HG02973 (cell line): Measurements from ENCODE around the gene REXO4.
A peak's percentile ranks its signal among the peaks of the same experiment; 100 is the strongest.

ENCODE experiments used
- ATAC-seq: cut with Tn5 transposase; IDR thresholded peaks from one replicate; pipeline ENCODE4 v1.9.1; 2021; ENCODE audit warnings: moderate library complexity; ENCODE audit not compliant: unreplicated experiment

REXO4 gene, protein sequence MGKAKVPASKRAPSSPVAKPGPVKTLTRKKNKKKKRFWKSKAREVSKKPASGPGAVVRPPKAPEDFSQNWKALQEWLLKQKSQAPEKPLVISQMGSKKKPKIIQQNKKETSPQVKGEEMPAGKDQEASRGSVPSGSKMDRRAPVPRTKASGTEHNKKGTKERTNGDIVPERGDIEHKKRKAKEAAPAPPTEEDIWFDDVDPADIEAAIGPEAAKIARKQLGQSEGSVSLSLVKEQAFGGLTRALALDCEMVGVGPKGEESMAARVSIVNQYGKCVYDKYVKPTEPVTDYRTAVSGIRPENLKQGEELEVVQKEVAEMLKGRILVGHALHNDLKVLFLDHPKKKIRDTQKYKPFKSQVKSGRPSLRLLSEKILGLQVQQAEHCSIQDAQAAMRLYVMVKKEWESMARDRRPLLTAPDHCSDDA

DNA sequence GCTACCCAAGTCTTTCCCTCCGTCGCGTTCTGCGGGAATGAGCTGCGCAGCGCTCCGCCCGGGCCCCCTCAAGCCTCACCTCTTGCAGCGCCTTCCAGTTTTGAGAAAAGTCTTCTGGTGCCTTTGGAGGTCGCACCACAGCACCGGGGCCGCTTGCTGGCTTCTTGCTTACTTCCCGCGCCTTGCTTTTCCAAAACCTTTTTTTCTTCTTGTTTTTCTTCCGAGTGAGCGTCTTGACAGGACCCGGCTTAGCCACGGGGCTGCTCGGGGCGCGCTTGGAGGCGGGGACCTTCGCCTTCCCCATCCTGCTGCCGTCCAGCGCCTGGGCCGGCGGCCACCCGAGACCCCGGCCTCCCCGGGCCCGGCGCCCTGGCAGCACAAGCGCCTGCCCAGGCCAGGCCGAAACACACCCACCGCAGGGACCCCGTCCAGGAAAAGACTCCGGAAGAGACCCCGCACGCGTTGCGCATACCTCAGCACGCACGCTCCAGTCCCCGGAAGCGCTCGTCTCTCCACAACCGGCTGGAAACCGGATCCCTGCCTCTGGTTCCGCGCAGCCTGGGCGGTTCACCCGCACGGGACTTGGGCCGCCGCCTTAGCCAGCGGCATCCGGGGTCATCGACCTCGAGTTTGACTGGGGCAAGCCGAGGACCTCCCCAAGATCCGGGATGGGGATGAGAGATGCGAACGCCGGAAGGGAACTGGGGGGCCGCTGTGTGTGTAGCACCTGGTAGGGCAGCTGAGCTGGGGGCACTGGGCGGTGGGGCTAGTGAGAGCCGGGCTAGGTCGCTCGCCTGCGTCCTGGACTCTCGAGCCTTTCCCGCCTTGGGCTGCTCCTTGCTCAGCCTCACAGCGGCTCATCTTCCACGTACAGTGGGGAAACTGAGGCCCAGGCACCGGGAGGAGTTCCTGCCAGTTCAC lies at the start of gene REXO4:
REXO4 (minus strand) TSS at position 470 of the 921 bp plus-strand sequence; CDS start at position 304, 166 bp downstream.
- peak; percentile 72 for ATAC-seq

DNA sequence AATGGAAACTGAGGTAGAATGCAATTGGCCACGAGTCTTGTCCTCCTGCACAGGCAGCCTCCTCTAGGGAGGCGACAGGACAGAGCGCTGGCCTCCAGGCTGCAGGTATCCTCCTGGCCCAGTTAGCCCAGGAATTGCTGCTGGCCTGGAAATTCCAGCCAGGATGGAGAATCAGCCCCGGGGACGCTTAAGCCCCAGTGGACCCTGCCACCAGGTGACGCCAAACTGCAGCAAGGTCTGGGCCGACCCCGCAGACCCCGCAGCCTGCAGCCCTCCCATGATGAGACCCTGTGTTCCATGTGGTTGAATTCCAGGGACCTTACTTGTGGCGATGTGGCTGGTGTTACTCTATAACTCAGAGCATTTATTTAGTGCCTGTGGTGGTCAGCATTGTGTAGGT lies 49.3 kb upstream of the REXO4 start:
- no peak for ATAC-seq

DNA sequence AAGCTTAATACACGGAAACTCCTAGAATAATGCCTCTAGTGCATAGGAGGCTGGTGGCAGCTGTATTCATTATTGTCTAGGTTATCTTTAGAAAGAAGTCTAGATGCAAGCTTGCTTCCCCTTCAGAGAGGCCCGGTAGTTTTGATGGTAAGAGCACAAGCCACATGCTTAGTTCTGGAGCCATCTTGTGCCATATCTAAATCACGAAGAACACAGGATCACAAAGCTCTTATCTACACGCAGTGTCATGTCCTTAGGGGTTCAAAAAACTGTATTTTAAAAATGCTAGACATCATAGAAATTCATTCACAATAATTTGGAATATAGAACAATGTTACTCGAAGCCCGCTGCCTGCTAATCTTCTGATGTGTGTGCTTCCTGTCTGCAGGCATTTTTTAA lies 48.2 kb upstream of the REXO4 start:
- ATAC-seq: no peak

DNA sequence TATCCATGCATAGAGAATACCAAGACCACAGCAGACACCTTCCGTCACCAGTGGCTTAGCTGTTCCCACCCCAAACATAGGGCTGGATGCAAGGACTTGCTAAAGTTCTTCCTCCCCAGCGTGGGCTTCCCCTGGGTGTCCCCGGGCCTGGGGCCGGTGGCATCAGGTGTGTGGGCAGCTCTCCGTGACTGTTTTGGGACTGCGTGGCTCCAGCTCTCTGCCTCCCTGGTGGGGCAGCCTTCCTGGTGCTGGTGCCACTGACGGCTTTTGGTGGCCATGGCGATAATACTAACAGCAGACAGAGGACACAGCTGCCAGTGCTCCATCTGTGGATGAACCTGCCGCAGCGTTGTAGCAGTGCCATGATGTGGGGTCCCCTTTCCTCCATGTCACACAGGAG lies 46.8 kb upstream of the REXO4 start:
- ATAC-seq: no peak

DNA sequence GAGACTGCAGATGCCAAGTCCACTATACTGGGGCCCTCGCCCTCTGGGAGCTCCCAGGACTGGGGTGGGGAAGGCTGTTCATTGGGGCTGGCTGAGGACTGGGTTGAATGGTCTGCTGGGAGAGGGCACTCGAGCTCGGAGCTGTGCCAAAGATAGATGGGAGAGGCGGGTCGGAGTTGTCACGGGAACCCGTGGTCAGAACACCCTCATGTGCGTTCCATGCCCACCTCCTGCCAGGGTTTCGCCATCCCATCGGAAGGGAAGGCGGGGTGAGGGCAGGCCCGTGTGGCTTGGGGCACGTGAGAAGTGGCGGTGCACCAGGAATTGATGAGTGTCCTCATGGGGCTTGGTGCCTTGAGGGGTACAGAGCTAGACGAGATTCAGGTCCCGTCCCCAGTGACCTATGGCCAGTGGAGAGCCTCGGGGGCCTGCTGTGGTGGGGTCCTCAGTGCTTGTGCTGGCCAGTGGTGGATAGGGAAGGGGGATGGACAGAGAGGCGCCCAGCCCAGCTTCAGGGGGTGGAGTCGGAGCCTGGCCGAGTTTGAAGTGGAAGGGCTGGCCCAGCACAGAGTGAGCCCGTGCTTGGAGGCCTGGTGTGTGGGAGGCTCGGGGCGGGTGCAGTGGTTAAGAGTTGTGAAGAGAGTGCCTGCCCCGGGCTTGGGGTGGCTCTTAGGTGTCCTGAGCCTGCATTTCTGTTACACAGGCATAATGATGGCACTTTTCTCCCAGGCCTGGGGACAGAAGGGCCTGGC lies 46.2 kb upstream of the REXO4 start:
- ATAC-seq: no peak

DNA sequence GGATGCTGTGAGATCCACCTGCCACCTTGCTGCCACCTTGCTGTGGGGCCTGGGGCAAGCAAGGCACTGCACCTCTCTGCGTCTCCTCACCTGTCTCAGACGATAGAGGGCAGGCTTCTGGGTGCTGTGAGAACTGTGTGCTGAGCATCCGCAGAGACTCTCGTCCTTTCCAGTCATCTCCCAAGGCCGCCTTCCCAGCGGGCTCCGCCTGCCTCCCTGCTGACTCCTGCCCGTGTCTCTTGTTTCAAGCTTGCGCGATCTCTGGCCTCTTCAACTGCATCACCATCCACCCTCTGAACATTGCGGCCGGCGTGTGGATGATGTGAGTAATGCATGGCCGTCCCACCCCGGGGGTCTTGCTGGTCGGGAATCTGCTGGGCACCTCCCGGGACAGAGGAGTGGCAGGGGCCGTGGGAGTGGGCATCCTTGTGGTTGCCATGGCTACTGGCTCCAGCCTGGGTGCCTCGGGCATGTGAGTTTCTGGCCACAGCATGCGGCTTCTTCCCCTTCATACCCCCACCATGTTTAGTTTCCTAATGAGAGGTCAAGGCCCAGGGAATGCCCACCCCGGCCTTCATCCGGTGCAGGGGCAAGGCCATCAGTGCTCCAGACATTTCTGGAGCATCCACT lies 45.5 kb upstream of the REXO4 start:
- ATAC-seq: no peak

DNA sequence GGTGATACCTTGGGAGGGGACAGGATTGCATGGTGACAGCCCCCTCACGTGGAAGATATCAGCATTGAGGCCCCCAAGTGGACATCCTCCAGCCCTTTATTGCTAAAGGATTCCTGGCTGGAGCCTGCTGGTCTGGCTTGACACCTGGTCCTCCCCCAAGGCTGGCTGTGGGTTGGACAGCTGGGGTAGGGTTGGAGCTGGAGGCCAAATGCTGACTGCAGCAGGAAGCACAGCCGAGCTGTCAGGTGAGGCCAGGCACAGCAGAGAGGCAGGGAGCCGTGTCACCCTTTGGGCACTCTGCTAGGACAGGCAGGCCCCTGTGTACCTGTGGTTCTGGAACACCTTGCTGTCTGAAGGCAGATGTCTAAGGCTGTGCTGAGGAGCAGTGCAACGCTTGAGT lies 44.2 kb upstream of the REXO4 start:
- no peak for ATAC-seq

DNA sequence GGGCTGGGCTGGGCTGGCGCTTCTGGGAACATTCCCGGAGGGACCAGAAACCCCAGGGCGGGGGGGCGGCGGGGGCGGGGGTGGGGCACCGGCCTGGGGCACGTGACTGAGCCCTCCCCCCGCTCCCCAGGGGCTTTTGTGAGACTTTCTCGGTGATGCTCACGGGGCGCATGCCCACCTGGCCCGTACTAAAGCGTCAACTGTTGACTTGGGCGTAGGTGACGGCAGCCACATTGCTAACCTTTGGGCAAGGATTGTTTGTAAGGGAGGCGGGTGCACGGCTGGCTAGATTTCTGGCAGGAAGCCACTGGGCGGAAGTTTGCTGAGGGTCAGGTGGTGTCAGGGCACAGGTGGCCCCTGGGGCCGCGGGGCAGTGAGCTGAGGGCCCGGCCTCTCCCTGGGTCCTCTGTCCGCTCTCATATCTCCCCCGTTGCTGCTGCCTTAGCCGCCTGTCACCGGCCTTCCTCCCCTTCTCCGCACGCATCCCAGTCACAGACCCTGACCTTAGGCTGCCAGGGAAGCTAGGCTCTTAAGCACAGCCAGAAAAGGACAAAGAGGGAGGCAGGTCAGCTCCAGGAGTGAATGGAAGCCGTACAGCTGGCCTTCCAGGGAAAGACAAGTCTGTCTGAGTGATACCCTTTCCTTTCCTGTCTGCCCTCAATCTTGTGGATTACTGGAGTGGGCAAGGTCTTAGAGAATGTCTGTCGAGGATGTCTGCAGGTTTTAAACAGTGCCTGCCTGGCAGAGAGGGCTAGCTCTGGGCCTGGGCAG lies 42.8 kb upstream of the REXO4 start:
- peak; percentile 21 for ATAC-seq

DNA sequence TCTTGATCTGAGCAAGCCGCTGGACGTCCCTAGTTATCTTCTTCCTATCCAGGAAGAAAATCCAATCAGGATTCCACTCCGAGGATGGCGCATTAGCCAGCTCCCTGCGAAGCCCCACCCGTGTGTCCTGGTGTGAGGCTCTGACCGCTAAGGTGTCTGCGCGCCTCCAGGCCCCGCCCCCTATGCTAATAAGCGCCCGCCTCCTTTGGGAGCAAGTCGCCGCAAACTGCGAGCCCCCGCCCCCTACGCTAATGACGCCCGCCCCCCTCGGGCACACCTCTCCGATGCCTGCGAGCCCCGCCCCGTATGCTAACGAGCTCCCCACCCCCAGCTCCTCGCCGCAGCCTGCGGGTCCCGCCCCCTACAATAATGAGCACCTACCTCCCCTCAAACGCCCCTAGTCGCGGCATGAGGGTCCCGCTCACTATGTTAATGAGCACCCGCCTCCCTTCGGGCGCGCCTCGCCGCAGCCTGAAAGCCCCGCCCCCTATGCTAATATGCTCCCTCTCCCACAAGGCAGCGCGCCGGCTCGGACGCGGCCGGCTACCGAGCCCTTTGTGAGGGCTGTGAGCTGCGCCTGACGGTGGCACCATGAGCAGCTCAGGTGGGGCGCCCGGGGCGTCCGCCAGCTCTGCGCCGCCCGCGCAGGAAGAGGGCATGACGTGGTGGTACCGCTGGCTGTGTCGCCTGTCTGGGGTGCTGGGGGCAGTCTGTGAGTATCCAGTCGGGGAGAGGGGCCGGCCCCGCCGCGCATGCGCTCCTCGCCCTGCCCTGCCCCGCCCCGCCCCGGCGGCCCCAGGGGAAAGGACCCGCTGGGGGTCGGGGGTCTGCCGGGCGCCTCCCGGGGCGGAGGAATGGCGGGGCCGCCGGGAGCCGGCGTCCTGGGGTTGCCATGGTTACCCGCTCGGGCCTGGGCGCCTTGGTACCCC lies 41.9 kb upstream of the REXO4 start, which contains the start of gene CACFD1:
CACFD1 (plus strand) TSS at position 503 of the 929 bp plus-strand sequence; CDS start at position 592, 89 bp downstream.
- peak; percentile 62 for ATAC-seq

DNA sequence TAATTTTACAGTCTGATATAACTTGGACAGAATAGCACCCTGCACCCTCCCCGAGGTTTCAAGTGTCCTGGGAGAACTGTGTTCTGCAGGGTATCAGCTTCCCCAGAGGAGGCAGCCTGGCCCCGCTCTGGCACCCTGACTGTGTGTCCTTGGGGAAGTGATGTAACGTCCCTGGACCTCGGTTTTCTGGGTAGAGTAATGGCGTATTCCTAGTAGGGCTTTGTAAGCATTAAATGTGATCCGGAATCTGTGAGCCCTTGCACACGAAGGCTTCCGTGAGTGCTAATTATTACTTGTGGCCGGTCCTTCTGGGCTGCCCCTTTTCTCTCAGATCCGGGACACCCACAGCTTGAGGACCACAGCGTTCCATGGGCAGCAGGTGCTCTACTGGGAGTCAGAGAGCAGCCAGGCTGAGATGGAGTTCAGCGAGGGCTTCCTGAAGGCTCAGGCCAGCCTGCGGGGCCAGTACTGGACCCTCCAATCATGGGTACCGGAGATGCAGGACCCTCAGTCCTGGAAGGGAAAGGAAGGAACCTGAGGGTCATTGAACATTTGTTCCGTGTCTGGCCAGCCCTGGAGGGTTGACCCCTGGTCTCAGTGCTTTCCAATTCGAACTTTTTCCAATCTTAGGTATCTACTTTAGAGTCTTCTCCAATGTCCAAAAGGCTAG lies 41.0 kb upstream of the REXO4 start:
- no peak for ATAC-seq

DNA sequence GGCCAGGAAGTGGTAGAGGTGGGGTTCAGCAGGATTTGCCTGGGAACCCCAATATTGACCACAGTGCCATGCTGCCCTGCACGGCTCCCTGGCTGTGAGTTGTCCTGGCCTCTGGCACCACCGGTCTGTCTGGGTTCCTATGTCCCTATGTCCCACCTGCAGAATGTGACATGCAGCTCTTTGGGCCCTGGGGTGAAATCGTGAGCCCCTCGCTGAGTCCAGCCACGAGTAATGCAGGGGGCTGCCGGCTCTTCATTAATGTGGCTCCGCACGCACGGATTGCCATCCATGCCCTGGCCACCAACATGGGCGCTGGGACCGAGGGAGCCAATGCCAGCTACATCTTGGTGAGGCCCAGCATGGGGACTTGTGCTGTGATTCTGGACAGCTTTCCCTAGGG lies 39.9 kb upstream of the REXO4 start:
- ATAC-seq: no peak

DNA sequence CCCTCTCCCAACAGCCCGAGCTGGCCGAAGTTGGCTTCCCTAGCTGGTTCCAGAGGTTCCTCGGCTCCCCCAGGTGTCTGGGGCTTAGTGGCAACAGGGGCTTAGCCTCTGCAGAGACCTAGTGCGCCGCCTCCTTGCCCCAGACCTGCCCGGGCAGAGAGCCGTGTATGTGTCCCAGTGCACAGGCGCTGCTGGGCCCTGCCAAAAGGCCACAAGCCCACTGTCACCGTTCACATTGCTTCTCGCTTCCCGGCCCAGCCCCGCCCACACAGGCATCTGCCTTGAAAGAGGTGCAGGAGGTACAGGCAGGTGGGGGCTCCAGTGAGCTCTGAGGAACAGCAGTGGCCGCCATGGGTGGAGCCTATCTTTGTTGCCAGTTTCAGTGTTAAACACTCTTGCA lies 39.4 kb upstream of the REXO4 start:
- no peak for ATAC-seq

DNA sequence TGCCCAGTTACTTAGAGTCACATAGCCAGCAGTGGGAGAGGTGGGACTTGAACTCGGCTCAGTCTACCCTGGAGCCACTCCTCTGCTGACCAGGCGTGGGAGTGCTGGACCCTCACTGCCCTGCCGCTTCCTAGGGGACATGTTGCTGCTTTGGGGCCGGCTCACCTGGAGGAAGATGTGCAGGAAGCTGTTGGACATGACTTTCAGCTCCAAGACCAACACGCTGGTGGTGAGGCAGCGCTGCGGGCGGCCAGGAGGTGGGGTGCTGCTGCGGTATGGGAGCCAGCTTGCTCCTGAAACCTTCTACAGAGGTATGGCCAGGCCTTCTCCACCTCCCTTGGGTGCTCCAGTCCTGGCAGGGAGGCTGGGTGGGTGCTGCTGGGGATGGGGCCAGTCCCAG lies 38.6 kb upstream of the REXO4 start:
- ATAC-seq: no peak

DNA sequence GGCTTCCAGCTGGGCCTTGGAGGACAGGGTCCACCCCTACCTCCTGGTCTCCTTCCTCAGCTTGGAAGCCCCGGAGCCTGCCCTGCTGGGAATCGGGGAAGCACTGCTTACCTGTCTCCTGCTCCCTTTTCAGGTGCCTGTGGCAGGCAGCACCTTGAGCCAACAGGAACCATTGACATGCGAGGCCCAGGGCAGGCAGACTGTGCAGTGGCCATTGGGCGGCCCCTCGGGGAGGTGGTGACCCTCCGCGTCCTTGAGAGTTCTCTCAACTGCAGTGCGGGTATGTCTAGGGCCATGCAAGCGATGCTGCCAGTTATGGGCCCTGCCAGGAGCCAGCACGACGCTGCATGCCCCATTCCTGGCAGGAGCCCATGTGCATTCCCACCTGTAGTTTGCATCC lies 38.1 kb upstream of the REXO4 start:
- no peak for ATAC-seq

DNA sequence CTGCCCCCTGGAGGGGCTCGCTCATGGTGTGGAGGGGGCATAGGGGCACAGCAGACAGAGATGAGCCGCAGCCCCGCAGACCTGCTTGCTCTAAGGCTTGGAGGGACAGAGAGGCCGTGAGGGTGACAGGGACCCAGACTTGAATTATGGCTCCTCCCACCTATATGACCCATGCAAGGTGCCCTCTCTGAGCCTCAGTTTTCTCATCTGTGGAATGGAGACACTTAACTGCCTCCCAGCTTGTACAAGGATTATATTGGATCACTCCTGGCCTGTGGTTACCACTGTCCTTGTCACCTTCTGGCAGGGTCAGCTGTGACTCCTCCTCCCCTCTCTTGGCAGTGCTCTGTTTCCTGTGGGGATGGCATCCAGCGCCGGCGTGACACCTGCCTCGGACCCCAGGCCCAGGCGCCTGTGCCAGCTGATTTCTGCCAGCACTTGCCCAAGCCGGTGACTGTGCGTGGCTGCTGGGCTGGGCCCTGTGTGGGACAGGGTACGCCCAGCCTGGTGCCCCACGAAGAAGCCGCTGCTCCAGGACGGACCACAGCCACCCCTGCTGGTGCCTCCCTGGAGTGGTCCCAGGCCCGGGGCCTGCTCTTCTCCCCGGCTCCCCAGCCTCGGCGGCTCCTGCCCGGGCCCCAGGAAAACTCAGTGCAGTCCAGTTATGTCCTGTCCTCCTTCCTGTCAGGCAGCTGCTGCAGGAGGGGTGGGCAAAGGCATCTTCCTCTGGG lies 37.3 kb upstream of the REXO4 start:
- ATAC-seq: no peak

DNA sequence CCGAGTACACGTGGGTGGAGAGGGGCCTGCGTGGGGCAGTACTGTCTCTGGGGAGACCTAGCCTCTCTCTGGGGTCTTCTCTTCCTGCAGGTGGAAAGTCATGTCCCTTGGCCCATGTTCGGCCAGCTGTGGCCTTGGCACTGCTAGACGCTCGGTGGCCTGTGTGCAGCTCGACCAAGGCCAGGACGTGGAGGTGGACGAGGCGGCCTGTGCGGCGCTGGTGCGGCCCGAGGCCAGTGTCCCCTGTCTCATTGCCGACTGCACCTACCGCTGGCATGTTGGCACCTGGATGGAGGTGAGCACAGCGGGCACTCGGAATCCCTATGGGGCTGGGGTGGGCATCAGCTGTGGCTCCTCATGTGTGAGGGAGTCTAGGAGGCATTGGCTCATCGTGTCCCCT lies 36.5 kb upstream of the REXO4 start:
- ATAC-seq: no peak

DNA sequence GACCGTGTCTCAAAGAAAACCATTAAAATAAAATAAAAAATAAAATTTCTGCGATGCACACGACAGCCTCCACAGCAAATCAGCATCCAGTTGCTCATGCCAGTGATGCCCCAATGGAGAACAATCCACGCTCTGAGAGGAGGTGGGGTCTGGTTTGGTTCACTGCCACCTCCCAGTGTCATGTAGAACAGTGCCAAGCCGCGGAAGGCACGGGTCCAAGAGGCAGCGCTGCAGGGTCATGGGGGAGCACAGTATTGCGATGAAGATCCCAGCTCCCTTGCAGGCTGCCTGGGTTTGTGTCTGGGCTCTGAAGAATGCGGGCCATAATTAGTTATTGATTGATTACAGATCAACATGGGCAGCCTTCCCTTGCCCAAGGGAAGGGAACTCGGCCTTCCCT lies 35.8 kb upstream of the REXO4 start:
- ATAC-seq: no peak

DNA sequence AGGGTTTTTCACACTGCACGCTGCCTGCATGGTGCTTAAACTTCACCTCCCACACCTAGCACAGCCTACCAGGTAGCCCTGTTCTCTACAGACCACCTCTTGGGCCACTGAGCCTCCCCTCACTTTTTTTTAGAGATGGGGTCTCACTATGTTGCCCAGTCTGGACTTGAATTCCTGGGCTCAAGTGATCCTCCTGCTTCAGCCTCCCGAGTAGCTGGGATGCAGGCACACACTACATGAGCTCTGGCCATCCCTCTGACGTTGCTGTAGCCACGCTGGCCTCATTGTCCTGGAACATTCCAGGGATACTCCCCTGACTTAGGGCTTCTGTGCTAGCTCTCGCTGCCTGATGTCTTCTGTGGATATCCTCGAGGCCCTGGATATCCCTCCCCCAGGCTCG lies 34.8 kb upstream of the REXO4 start:
- ATAC-seq: no peak
